ENCODE results near the gene FBXL13.

Gene FBXL13

DNA sequence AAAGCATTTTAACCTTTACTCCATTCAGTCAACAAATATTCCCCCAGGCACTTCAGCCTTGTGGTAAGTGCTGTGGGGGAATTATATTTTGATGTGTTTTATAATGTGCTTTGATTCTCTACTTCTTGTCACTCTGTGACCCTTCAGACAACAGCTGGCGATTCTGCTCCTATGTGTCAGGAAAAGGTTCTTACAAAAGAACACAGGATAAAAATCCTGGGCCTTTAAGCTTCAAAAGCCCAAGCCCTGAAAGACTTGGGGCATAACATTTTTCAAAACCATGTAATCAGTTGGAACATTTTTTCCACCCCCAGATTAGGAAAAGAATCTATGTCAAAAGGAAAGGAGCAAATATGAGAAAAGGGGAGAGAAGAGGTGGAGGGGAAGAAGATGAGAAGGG lies 199.6 kb downstream of the FBXL13 start:
- no peak overlapping the region for H3K4me3 ChIP-seq (ENCODE audit: insufficient read depth, low read depth, low read length, poor library complexity, severe bottlenecking)
- H3K27ac ChIP-seq (ENCODE audit: insufficient read depth, low read length, poor library complexity, severe bottlenecking) = no peak overlapping the region
- no peak for DNase-seq
- no peaks in the 10 kb centered on the region for H3K36me3 ChIP-seq (ENCODE audit: control insufficient read depth, insufficient read depth, low read length)
- H3K4me1 ChIP-seq (ENCODE audit: control insufficient read depth, insufficient read depth, low read length, poor library complexity, severe bottlenecking) = no peaks in the 10 kb centered on the region
- H3K27me3 ChIP-seq (replicated peaks; ENCODE audit: control insufficient read depth, insufficient read depth, low read length, poor library complexity, severe bottlenecking) = no peaks in the 10 kb centered on the region
- H3K9me3 ChIP-seq (ENCODE audit: control insufficient read depth, low read length) = no peaks in the 10 kb centered on the region

DNA sequence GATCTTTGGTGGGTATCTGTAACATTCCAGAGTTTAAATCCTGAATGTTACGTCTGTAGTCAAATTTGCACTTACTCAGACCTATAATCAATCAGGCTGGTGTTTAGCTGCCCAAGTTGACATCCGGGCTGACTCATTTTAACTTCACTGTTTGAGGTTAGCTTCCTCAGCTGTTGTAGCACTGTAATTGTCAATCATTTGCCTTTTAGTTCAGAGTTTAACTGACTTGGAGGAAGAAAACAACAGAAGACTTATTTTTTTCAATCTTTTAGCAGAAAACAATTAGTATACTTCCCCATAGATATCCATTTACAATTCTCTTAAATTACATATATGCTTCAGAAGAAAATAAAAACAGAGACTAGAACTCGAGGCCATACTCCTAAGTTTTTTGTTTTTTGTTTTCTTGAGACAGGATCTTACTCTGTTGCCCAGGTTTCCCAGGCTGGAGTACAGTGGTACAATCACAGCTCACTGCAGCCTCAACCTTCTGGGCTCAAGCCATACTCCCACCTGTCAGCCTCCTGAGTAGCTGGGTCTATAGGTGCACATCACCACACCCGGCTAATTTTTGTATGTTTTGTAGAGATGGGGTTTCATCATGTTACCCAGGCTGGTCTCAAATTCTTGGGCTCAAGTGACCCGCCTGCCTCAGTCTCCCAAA lies 200.3 kb downstream of the FBXL13 start:
- Histone ChIP-seq H3K9me3 (ENCODE audit: control insufficient read depth, low read length) (no peaks in the 10 kb centered on the region), H3K27ac (ENCODE audit: insufficient read depth, low read length, poor library complexity, severe bottlenecking) (no peak overlapping the region), H3K36me3 (ENCODE audit: control insufficient read depth, insufficient read depth, low read length) (no peaks in the 10 kb centered on the region), H3K4me1 (ENCODE audit: control insufficient read depth, insufficient read depth, low read length, poor library complexity, severe bottlenecking) (no peaks in the 10 kb centered on the region), H3K27me3 (replicated peaks; ENCODE audit: control insufficient read depth, insufficient read depth, low read length, poor library complexity, severe bottlenecking) (no peaks in the 10 kb centered on the region), H3K4me3 (ENCODE audit: insufficient read depth, low read depth, low read length, poor library complexity, severe bottlenecking) (no peak overlapping the region)
- no peak for DNase-seq

DNA sequence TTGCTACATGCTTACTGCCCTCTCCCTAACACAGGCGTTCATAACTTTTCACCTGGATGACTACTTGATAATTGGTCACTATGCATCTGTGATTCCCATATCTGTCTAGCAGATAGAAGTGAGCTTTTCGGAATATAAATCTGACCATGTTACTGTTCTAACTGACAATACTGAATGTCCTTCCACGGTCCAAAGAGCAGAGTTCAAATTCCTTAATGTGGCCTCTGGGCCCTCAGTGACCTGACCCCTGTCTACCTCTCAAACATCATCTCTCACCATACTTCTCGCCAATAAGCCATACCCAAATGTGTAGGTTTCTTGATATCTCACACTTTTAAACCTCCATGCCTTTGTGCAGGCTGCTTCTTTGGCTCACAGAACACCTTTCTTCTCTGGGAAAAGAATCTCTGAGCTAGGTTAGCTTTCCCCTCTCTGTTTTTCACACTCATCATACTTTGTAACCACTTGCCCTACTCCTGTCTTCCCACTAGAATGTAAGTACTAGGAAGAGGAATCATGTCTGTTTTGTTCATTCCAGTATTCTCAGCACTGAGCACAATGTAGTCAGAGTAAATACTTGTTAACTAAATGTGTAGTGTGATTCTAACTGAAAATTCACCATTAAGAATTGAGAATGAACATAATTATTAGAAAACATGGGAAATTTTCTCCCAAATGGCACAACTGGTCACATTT lies 201.0 kb downstream of the FBXL13 start:
- Histone ChIP-seq H3K4me3 (ENCODE audit: insufficient read depth, low read depth, low read length, poor library complexity, severe bottlenecking) (no peak overlapping the region), H3K4me1 (ENCODE audit: control insufficient read depth, insufficient read depth, low read length, poor library complexity, severe bottlenecking) (no peaks in the 10 kb centered on the region), H3K9me3 (ENCODE audit: control insufficient read depth, low read length) (no peaks in the 10 kb centered on the region), H3K27me3 (replicated peaks; ENCODE audit: control insufficient read depth, insufficient read depth, low read length, poor library complexity, severe bottlenecking) (no peaks in the 10 kb centered on the region), H3K36me3 (ENCODE audit: control insufficient read depth, insufficient read depth, low read length) (no peaks in the 10 kb centered on the region), H3K27ac (ENCODE audit: insufficient read depth, low read length, poor library complexity, severe bottlenecking) (no peak overlapping the region)
- DNase-seq = no peak

DNA sequence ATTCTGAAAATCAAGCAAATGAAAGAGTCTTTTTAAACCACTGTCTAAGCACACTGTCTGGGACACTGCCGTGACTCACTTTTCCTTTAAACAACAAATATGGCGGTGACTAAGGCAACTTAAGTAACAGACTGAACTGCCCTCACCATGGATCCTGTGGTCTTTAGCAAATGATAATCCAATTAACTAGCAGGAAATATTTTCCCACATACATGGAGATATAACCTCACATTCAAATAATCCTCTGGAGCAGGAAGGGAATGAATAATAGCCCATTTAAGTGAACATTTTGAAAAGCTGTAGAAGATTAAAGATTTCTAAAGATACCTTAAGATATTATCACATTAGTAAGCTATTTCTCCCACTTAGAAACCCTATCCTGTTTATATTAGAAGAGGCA lies 202.1 kb downstream of the FBXL13 start:
- no peak for DNase-seq
- no peak overlapping the region for H3K27ac ChIP-seq (ENCODE audit: insufficient read depth, low read length, poor library complexity, severe bottlenecking)
- no peaks in the 10 kb centered on the region for H3K36me3 ChIP-seq (ENCODE audit: control insufficient read depth, insufficient read depth, low read length)
- H3K4me3 ChIP-seq (ENCODE audit: insufficient read depth, low read depth, low read length, poor library complexity, severe bottlenecking) = no peak overlapping the region
- no peaks in the 10 kb centered on the region for H3K27me3 ChIP-seq (replicated peaks; ENCODE audit: control insufficient read depth, insufficient read depth, low read length, poor library complexity, severe bottlenecking)
- H3K4me1 ChIP-seq (ENCODE audit: control insufficient read depth, insufficient read depth, low read length, poor library complexity, severe bottlenecking) = no peaks in the 10 kb centered on the region
- H3K9me3 ChIP-seq (ENCODE audit: control insufficient read depth, low read length) = no peaks in the 10 kb centered on the region

DNA sequence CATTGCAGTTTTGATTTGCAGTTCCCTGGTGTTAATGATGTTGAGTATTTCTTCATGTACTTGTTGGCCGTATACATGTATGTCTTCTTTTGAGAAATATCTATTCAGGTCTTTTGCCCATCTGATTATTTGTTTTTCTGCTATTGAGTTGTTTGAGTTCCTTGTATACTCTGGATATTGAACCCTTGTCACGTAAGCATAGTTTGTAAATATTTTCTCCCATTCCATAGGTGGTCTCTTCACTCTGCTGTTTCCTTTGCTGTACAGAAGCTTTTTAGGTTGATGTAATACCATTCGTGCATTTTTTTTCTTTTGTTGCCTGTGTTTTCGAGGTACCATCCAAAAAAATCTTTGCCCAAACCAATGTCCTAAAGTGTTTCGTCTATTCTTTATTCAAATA lies 205.4 kb downstream of the FBXL13 start:
- no peak for DNase-seq
- H3K4me1 ChIP-seq (ENCODE audit: control insufficient read depth, insufficient read depth, low read length, poor library complexity, severe bottlenecking) = no peaks in the 10 kb centered on the region
- H3K27me3 ChIP-seq (replicated peaks; ENCODE audit: control insufficient read depth, insufficient read depth, low read length, poor library complexity, severe bottlenecking) = no peaks in the 10 kb centered on the region
- H3K4me3 ChIP-seq (ENCODE audit: insufficient read depth, low read depth, low read length, poor library complexity, severe bottlenecking) = no peak overlapping the region
- no peaks in the 10 kb centered on the region for H3K9me3 ChIP-seq (ENCODE audit: control insufficient read depth, low read length)
- H3K36me3 ChIP-seq (ENCODE audit: control insufficient read depth, insufficient read depth, low read length) = no peaks in the 10 kb centered on the region
- no peak overlapping the region for H3K27ac ChIP-seq (ENCODE audit: insufficient read depth, low read length, poor library complexity, severe bottlenecking)

DNA sequence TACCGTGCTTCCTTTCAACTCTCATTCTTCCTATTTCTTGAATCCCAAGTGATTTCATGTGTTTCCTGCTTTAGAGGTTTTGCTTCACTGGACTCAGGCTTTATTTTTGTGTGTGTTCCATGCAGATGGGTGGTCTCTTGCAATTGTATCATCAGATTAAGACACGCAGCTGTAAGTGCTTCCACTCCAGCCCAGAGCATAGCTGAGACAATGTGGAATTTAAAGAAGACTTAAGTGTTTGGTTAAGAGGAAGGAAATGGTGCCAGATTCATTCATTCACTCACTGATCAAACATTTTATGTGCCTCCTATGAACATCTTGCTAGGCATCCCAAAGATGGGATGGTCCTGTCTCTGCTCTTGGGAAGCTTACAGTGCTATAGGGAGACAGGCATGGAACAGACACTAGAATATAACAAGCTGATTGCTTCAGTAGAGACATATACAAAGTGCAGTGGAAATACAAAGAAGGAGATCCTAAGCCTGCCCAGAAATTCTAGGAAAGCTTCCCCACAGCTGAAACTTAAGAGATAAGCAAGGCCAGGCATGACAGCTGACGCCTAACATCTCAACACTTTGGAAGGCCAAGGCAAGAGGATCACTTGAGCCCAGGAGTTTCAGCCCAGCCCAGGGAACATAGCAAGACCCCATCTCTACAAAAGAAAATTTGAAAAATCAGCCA lies 207.9 kb downstream of the FBXL13 start:
- Histone ChIP-seq H3K27ac (ENCODE audit: insufficient read depth, low read length, poor library complexity, severe bottlenecking) (no peak overlapping the region), H3K4me3 (ENCODE audit: insufficient read depth, low read depth, low read length, poor library complexity, severe bottlenecking) (no peak overlapping the region), H3K27me3 (replicated peaks; ENCODE audit: control insufficient read depth, insufficient read depth, low read length, poor library complexity, severe bottlenecking) (no peaks in the 10 kb centered on the region), H3K9me3 (ENCODE audit: control insufficient read depth, low read length) (no peaks in the 10 kb centered on the region), H3K36me3 (ENCODE audit: control insufficient read depth, insufficient read depth, low read length) (no peaks in the 10 kb centered on the region), H3K4me1 (ENCODE audit: control insufficient read depth, insufficient read depth, low read length, poor library complexity, severe bottlenecking) (no peaks in the 10 kb centered on the region)
- no peak for DNase-seq

DNA sequence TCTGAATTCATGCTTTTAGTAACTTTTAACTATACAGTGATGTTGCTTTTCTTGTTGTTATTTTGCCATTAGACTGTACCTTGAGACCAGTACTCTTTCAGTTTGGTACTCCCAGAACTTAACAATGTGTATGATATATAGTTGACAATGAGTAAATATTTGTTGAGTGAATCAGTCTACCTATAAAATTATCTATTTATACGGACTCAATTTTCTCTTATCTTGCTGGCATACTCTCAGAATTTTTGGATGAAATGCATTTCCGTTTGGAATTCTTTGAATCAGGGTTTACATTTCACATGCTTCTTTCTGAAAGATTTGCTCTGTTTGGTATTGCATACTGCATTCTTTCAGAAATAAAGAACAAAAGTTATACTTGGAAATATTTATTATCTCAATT lies 209.6 kb downstream of the FBXL13 start:
- Histone ChIP-seq H3K9me3 (ENCODE audit: control insufficient read depth, low read length) (no peaks in the 10 kb centered on the region), H3K4me1 (ENCODE audit: control insufficient read depth, insufficient read depth, low read length, poor library complexity, severe bottlenecking) (no peaks in the 10 kb centered on the region), H3K4me3 (ENCODE audit: insufficient read depth, low read depth, low read length, poor library complexity, severe bottlenecking) (no peak overlapping the region), H3K27me3 (replicated peaks; ENCODE audit: control insufficient read depth, insufficient read depth, low read length, poor library complexity, severe bottlenecking) (no peaks in the 10 kb centered on the region), H3K27ac (ENCODE audit: insufficient read depth, low read length, poor library complexity, severe bottlenecking) (no peak overlapping the region), H3K36me3 (ENCODE audit: control insufficient read depth, insufficient read depth, low read length) (no peaks in the 10 kb centered on the region)
- DNase-seq = no peak

DNA sequence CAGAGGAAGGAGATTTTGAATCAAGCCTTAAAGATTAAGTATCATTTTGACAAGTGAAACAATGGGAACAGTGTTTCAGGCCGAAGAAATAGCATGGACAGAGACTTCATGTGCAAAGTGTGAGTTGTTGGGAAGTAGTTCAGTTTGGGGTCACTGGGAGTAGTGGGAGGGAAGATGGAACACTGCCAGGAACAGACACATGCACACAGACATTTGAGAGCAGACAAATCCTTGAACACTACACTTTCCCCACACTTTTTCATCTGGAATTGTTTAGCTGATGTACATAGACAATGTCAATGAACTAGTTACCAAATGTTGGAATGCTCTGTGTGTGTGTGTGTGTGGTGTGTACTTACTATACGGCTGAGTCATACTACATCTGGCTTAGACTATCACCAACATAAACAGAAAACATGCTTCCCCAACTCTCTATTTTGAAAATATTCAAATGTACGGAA lies 214.2 kb downstream of the FBXL13 start:
- H3K4me3 ChIP-seq (ENCODE audit: insufficient read depth, low read depth, low read length, poor library complexity, severe bottlenecking) = no peak overlapping the region
- no peak for DNase-seq
- no peaks in the 10 kb centered on the region for H3K9me3 ChIP-seq (ENCODE audit: control insufficient read depth, low read length)
- H3K36me3 ChIP-seq (ENCODE audit: control insufficient read depth, insufficient read depth, low read length) = no peaks in the 10 kb centered on the region
- no peak overlapping the region for H3K27ac ChIP-seq (ENCODE audit: insufficient read depth, low read length, poor library complexity, severe bottlenecking)
- H3K27me3 ChIP-seq (replicated peaks; ENCODE audit: control insufficient read depth, insufficient read depth, low read length, poor library complexity, severe bottlenecking) = no peaks in the 10 kb centered on the region
- H3K4me1 ChIP-seq (ENCODE audit: control insufficient read depth, insufficient read depth, low read length, poor library complexity, severe bottlenecking) = no peaks in the 10 kb centered on the region

DNA sequence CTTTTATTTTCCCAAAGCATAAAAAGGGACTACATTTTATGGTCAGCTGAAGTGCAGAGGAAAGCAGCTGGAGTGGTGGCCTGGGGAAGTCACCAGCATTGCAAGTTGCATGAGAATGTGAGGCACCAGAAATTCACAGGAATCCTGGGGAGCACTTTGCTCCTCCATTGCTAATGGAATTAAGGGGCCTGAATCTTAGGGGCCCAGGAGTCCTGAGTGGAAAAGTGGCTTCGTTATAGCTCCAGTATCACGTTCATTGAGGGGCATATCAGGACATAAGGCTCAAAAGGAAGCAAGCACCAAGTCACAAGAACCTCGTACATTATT lies 214.8 kb downstream of the FBXL13 start:
- Histone ChIP-seq H3K27me3 (replicated peaks; ENCODE audit: control insufficient read depth, insufficient read depth, low read length, poor library complexity, severe bottlenecking) (no peaks in the 10 kb centered on the region), H3K4me1 (ENCODE audit: control insufficient read depth, insufficient read depth, low read length, poor library complexity, severe bottlenecking) (no peaks in the 10 kb centered on the region), H3K9me3 (ENCODE audit: control insufficient read depth, low read length) (no peaks in the 10 kb centered on the region), H3K27ac (ENCODE audit: insufficient read depth, low read length, poor library complexity, severe bottlenecking) (no peak overlapping the region), H3K4me3 (ENCODE audit: insufficient read depth, low read depth, low read length, poor library complexity, severe bottlenecking) (no peak overlapping the region), H3K36me3 (ENCODE audit: control insufficient read depth, insufficient read depth, low read length) (no peaks in the 10 kb centered on the region)
- no peak for DNase-seq

DNA sequence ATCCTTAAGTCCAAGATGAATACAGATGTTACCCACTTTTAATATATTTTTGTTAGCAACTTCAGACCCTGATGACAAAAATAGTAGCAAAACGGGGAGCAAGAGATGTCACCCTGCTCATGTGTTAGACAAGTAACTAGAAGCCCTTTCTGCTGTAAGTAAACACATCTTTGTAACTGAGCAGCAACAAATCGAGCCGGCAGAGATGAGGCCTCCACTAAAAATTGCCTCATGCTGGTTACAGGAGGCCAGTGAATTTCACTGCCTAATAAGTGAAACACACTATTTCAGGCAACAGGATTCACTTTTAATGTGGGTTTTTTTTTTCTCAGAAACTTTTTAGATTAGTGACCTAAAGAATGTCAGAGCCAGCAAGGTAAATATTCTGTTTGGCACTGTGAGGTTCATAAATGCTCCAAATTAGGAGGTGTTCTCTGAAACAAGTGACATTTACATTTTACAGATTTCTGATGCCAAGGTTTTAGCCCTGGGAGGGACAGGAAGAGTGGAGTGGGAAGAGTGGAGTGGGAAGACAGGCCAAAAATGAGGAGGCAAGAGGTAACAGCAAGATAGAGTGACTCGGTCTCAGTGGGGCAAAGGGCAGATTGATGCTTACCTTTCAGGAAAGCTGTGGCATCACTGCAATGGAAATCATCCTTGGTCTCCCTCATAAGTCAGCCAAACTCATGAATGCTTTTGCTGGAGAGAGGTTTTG lies 215.4 kb downstream of the FBXL13 start:
- Histone ChIP-seq H3K4me1 (ENCODE audit: control insufficient read depth, insufficient read depth, low read length, poor library complexity, severe bottlenecking) (no peaks in the 10 kb centered on the region), H3K9me3 (ENCODE audit: control insufficient read depth, low read length) (no peaks in the 10 kb centered on the region), H3K36me3 (ENCODE audit: control insufficient read depth, insufficient read depth, low read length) (no peaks in the 10 kb centered on the region), H3K27me3 (replicated peaks; ENCODE audit: control insufficient read depth, insufficient read depth, low read length, poor library complexity, severe bottlenecking) (no peaks in the 10 kb centered on the region), H3K4me3 (ENCODE audit: insufficient read depth, low read depth, low read length, poor library complexity, severe bottlenecking) (no peak overlapping the region), H3K27ac (ENCODE audit: insufficient read depth, low read length, poor library complexity, severe bottlenecking) (no peak overlapping the region)
- no peak for DNase-seq

Measured in effector memory CD4-positive, alpha-beta T cell (primary cell).